Measurements from ENCODE around the gene CD151.

DNA sequence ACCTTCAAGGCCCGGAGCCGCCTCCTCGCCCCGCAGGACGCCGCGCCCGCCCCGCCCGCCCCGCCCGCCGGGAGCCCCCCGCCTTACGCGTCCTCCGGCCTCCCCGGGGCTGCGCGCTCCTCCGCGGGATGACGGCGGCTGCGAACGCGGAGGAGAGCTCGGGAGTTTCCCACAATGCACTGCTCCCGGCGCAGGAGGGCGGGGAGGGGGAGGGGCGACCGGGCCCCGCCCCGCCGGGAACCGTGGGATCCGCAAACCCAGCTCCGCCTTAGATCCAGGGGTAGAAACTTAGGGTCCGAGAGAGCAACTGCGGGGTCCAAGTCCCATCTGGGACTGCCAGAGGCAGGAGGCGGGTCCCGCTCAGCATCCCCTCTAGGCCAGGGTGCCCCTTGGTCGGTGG is 42.8 kb upstream of the CD151 start, which contains the start of gene CEND1:
- TF ChIP-seq CTCF (IDR thresholded peaks at IDR 0.05) (no peak), POLR2A (IDR thresholded peaks at IDR 0.05) (no peak), POLR2AphosphoS5 (IDR thresholded peaks at IDR 0.05) (no peak)
